ENCODE measurements around the gene KRTAP19-3.

- no peak for TF ChIP-seq CTCF (conservative IDR thresholded peaks at IDR 0.05; ENCODE audit: low read length)
- TF ChIP-seq EZH2phosphoT487 (IDR thresholded peaks at IDR 0.05; ENCODE audit: borderline replicate concordance, low read depth, low read length) = no peak
Measured at GRCh38 chr21:30482130-30482529, 9.7 kb downstream of the KRTAP19-3 start.

Data from OCI-LY7 (cell line).